Chondrocyte (in vitro differentiated cells): ENCODE data around the gene LRRC9. TPM values are rescaled to one million over a fixed set of nuclear protein-coding genes. Genes with fewer than 3 reads are reported as not detected.

Source experiments
- DNase-seq: peaks from one replicate; pipeline ENCODE4 v3.0.0; 2021; ENCODE audit warnings: mixed read lengths, low spot score
- H3K27ac Mint-ChIP-seq: one replicate; pipeline ENCODE4 v1.8.0; 2021; ENCODE audit warnings: mild to moderate bottlenecking, moderate library complexity, mixed read lengths; ENCODE audit not compliant: unreplicated experiment
- H3K27me3 Mint-ChIP-seq: 2 replicates; pipeline ENCODE4 v1.8.0; 2021; ENCODE audit warnings: low read depth, mixed read lengths
- H3K36me3 Mint-ChIP-seq: 2 replicates; pipeline ENCODE4 v1.8.0; 2021; ENCODE audit warnings: low read depth, mixed read lengths
- H3K4me1 Mint-ChIP-seq: 2 replicates; pipeline ENCODE4 v1.8.0; 2021; ENCODE audit warnings: low read depth, mild to moderate bottlenecking, mixed read lengths
- H3K4me3 Mint-ChIP-seq: one replicate; pipeline ENCODE4 v1.8.0; 2021; ENCODE audit warnings: mild to moderate bottlenecking, moderate library complexity, mixed read lengths; ENCODE audit not compliant: unreplicated experiment
- H3K9me3 Mint-ChIP-seq: 2 replicates; pipeline ENCODE4 v1.8.0; 2021; ENCODE audit warnings: low read depth, mixed read lengths
- total RNA-seq: library from RNA; stranded (reverse); gene quantifications from 3 replicates; pipeline ENCODE4 v1.2.1, GENCODE V29; 2021
- TF ChIP-seq, protein P1 (sequence below): fragments of 200-600 bp; sonication (generic); IDR thresholded peaks from 2 replicates; pipeline ENCODE4 v1.5.0; 2021; ENCODE audit warnings: antibody characterized with exemption, mild to moderate bottlenecking, moderate library complexity

Gene LRRC9
- total RNA-seq, 1 donor from 2014 or later: not detected

GRCh38 chr14:60061371-60061770 lies 141.4 kb downstream of the LRRC9 start:
- Mint-ChIP-seq H3K27ac (no peak overlapping the region), H3K4me3 (no peak overlapping the region), H3K27me3 (peaks cover 6% of the 10 kb centered on the region), H3K36me3 (no peaks in the 10 kb centered on the region), H3K4me1 (peaks cover 14% of the 10 kb centered on the region), H3K9me3 (no peaks in the 10 kb centered on the region)
- no peak for DNase-seq
- TF ChIP-seq, protein P1, sequence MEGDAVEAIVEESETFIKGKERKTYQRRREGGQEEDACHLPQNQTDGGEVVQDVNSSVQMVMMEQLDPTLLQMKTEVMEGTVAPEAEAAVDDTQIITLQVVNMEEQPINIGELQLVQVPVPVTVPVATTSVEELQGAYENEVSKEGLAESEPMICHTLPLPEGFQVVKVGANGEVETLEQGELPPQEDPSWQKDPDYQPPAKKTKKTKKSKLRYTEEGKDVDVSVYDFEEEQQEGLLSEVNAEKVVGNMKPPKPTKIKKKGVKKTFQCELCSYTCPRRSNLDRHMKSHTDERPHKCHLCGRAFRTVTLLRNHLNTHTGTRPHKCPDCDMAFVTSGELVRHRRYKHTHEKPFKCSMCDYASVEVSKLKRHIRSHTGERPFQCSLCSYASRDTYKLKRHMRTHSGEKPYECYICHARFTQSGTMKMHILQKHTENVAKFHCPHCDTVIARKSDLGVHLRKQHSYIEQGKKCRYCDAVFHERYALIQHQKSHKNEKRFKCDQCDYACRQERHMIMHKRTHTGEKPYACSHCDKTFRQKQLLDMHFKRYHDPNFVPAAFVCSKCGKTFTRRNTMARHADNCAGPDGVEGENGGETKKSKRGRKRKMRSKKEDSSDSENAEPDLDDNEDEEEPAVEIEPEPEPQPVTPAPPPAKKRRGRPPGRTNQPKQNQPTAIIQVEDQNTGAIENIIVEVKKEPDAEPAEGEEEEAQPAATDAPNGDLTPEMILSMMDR: no peak

DNA sequence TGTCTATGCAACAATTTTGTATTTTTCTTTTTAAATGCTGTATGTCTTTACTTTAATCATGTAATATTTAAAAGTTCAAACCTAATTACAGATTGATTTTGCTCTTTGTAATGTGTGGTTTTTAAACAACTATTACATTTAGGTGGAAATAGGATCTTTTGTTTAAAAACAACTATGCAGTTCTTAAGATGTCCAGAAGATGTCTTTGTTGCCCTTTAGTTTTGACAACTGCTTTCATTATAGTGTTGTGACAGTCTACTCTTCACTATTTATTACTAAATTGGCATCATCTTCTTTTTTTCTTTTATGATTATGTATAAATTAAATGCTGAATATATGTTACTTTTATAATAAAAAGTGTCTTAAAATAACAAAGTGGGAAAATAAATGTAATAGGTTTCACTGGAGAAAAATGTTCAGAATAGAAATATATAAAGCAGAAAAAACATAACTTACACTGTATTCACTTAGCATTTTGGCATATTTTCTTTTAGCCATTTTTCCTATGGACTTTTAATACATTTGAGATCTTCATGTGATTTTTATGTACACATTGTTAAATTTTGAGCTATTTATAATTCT lies 144.6 kb downstream of the LRRC9 start:
- TF ChIP-seq, protein P1: peak; percentile 90
- Mint-ChIP-seq H3K4me3 (no peak overlapping the region), H3K36me3 (no peaks in the 10 kb centered on the region), H3K4me1 (peaks cover 12% of the 10 kb centered on the region), H3K27ac (no peak overlapping the region), H3K9me3 (no peaks in the 10 kb centered on the region), H3K27me3 (peaks cover 4% of the 10 kb centered on the region)
- DNase-seq: no peak

- Mint-ChIP-seq H3K36me3 (no peaks in the 10 kb centered on the region), H3K9me3 (no peaks in the 10 kb centered on the region), H3K4me3 (no peak overlapping the region), H3K27ac (no peak overlapping the region), H3K27me3 (peaks cover 2% of the 10 kb centered on the region), H3K4me1 (no peaks in the 10 kb centered on the region)
- DNase-seq: no peak
- TF ChIP-seq, protein P1: no peak
These were observed 147.9 kb downstream of the LRRC9 start for GRCh38 chr14:60067882-60068281.

GRCh38 chr14:60079723-60080122 lies 159.8 kb downstream of the LRRC9 start:
- no peaks in the 10 kb centered on the region for H3K27me3 Mint-ChIP-seq

DNA sequence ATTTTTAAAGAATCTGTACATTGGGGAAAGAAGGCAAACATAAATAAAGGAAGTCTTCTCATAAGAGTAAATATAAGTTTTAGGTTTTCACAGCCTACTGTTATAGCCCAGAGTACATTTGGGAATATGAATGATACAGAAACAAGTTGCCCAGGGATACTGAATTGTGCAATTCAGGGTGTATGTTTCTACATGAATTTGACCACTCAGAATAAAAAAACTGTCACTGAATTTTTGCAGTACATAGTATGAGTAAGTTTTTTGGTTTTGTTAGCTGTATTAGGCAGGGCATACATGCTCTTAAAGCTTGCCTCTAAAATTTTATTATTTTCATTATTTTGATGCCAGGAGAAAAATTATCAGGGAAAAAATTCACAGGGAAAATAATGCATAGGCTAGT lies 165.1 kb downstream of the LRRC9 start:
- DNase-seq: no peak

More at GRCh38 chr14:60079723-60080122, 159.8 kb downstream of the LRRC9 start:
- no peaks in the 10 kb centered on the region for H3K4me1 Mint-ChIP-seq
- no peak for DNase-seq
- H3K27ac Mint-ChIP-seq: no peak overlapping the region
- peaks cover 5% of the 10 kb centered on the region for H3K36me3 Mint-ChIP-seq
- peaks cover 14% of the 10 kb centered on the region for H3K9me3 Mint-ChIP-seq
- TF ChIP-seq, protein P1: no peak
- H3K4me3 Mint-ChIP-seq: no peak overlapping the region

More for the DNA sequence above, 165.1 kb downstream of the LRRC9 start:
- Mint-ChIP-seq H3K27ac (no peak overlapping the region), H3K27me3 (no peaks in the 10 kb centered on the region), H3K9me3 (no peaks in the 10 kb centered on the region), H3K4me1 (no peaks in the 10 kb centered on the region), H3K4me3 (no peak overlapping the region), H3K36me3 (no peaks in the 10 kb centered on the region)
- TF ChIP-seq, protein P1: no peak
